Aorta (tissue), 5 donors: ENCODE results near the gene CLEC2L. TPM values are rescaled to one million over a fixed set of nuclear protein-coding genes. Genes with fewer than 3 reads are reported as not detected.
A peak's percentile ranks its signal among the peaks of the same experiment; 100 is the strongest.

Experiments
- ATAC-seq: fragments of 200-7000 bp; cut with Tn5 transposase; one replicate; pipeline ENCODE4 v1.9.1; 2022; ENCODE audit warnings: moderate library complexity; ENCODE audit not compliant: low FRiP score
- DNase-seq, 2 donors: peaks; one replicate each; pipeline ENCODE4 v3.0.0-alpha.2; 2020
- H3K27ac ChIP-seq, 2 donors: one replicate each; pipeline ENCODE4 v1.5.1; 2013; ENCODE audit warnings: low read length in 2 of 2, mild to moderate bottlenecking in 2 of 2, moderate library complexity in 2 of 2, control low read depth in 1 of 2, inconsistent platforms in 1 of 2, low read depth in 1 of 2
- H3K27me3 ChIP-seq, 2 donors: one replicate each; pipeline ENCODE4 v1.6.1; 2013; ENCODE audit warnings: control low read depth in 1 of 2, low read length in 1 of 2, mild to moderate bottlenecking in 1 of 2, moderate library complexity in 1 of 2; ENCODE audit not compliant: insufficient read depth in 2 of 2, control insufficient read depth in 1 of 2
- H3K36me3 ChIP-seq, 2 donors: one replicate each; pipeline ENCODE4 v1.6.1; 2013; ENCODE audit warnings: control low read depth in 1 of 2, low read length in 1 of 2, mild to moderate bottlenecking in 1 of 2; ENCODE audit not compliant: insufficient read depth in 2 of 2, control insufficient read depth in 1 of 2
- H3K4me1 ChIP-seq, 2 donors: one replicate each; pipeline ENCODE4 v1.6.1; 2013; ENCODE audit warnings: low read length in 2 of 2, control low read depth in 1 of 2, mild to moderate bottlenecking in 1 of 2, moderate library complexity in 1 of 2; ENCODE audit not compliant: insufficient read depth in 2 of 2, control insufficient read depth in 1 of 2
- H3K4me3 ChIP-seq, 2 donors: one replicate each; pipeline ENCODE4 v1.5.1; 2013; ENCODE audit warnings: low read length in 2 of 2, control low read depth in 1 of 2, mild to moderate bottlenecking in 1 of 2
- H3K9me3 ChIP-seq: one replicate; pipeline ENCODE4 v1.6.1; 2013; ENCODE audit warnings: mild to moderate bottlenecking, low read length; ENCODE audit not compliant: control insufficient read depth
- WGBS, 2 donors: extraction: QIAGEN DNeasy Blood & Tissue Kit; methylation state at CpG; one replicate each; pipeline ENCODE4 v1.1.7; 2013; 5-methylcytosine and 5-hydroxymethylcytosine counted together
- intact Hi-C, 2 donors: fragments of 100-400 bp; cut with DNase I; formaldehyde crosslinking; loops; one replicate each; pipeline versions ENCODE4 v1.14.2 to v1.15.0; 2022
- polyA plus RNA-seq, 2 donors: library from polyadenylated mRNA; stranded (reverse); fragments of 200-250 nt; gene quantifications; one replicate each; pipeline ENCODE4 v1.2.3, GENCODE V29; 2013
- total RNA-seq, 2 donors: library from RNA; stranded (reverse); fragmentation: NEBNext Ultra II Directional; extraction: Animal tissue kit (Norgen Biotek cat#: 25700); gene quantifications; one replicate each; pipeline ENCODE4 v1.2.1, GENCODE V29; 2021
- donor health status: healthy with polysubstance abuse.
- donor health status: Bipolar disorder and iron deficiency.
- donor health status: DM: no; HTN: no; CAD: no.
- donor health status: DM: no; HTN: no; CAD: no.
- donor health status: DM: yes; HTN: yes; CAD: no.

CLEC2L gene
- total and polyA plus RNA-seq, 4 donors, result not detected

DNA sequence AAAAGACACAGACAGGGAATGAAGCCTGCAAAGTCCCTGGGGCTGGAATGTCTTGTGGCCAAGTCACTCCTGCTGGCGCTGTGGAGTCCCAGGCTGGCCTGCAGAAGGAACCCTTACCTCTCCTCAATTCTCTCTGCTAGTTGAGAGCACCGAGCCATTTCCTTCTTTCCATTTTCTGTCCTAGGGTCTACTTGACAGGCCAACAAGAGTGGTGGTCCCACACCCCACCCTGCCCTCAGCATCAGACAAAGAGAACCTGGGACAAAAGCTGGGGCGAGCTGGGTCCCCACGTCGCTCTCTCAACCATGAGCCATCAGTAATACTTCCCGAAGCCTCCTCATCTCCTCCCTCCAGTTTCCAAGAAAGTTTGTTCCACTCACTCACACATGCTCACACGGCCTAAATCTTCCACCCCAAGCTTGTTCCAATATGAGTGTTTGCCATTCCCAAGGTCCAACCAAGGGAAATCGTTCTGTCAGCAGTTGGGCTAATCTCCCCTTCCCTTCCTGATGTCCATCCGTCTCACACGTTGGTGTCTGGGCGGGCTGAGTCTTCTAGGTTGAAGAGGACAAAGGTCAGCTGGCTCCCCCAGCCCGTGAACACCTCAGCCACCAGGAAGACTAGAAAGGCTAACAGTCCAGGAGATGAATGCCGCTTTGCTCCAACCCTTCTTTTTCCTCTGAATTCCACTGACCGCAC is 44.3 kb downstream of the CLEC2L start:
- Histone ChIP-seq H3K27me3 (no peaks in the 10 kb centered on the region), H3K4me3 (no peak overlapping the region), H3K9me3 (no peaks in the 10 kb centered on the region), H3K36me3 (peaks cover 0 to 2% of the 10 kb centered on the region in 2 donors), H3K27ac (no peak overlapping the region), H3K4me1 (no peaks in the 10 kb centered on the region)
- 79 to 90% methylated on average over 14 of the region's 14 CpGs for WGBS, 2 donors
- ATAC-seq, result no peak
- intact Hi-C loops, result no loop called here
- peak in 1 of 2 donors; percentile 68 for DNase-seq

DNA sequence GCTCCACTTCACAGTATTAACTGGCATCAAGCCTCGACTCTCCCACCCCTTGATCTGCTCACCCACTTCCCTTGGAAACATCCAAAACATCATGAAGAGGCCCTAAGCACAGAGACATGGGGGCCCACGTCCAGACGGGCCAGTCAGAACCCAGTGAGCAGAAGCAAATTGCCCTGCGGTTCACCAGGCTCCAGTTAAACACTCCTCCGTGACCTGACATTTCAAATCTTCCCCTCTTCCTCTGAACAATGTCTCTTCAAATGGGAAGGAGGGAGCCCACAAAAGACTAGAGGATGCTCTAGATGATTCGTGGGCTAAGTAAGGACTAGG is 44.8 kb downstream of the CLEC2L start:
- Histone ChIP-seq H3K27me3 (no peaks in the 10 kb centered on the region), H3K36me3 (peaks cover 0 to 6% of the 10 kb centered on the region in 2 donors), H3K4me1 (no peaks in the 10 kb centered on the region), H3K4me3 (no peak overlapping the region), H3K27ac (no peak overlapping the region), H3K9me3 (no peaks in the 10 kb centered on the region)
- intact Hi-C loops, result no loop called here
- WGBS, 2 donors, result 87 to 89% methylated on average over 6 of the region's 6 CpGs
- ATAC-seq (no peak), DNase-seq (no peak)

DNA sequence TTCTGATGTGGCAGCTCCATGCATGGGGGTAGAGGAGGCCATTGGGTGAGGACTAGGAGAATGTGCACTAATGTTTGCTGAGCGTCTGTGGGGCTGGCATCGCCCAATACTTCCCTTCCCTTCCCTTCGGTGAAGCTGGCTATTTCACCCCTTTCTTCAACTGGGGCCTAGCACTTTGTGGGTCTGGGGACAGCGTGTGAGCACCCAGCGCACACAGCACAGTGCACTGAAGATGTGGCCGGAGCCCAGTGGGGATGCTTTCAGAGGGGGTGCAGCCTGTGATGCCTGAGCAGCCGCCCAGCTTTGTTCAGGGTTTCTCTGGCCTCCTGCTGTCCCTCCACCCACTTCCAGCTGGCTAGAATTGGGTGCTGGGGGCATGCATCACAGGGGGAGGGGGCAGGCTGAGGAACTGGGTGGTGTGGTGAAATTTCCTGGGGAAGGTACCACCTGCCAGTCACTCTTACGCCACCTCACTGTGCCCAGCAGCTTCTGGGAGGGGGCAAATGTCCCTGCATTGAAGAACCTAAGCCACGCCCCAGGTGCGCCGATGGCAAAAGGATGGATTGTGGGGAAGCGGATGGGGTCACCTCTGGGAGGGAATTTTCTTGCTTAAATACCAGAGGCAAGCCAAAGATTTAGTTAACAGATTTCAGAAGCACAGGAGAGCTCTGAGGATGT is 45.5 kb downstream of the CLEC2L start:
- intact Hi-C loops, result no loop called here
- no peak overlapping the region for H3K4me3 ChIP-seq
- H3K36me3 ChIP-seq, result peaks cover 0 to 6% of the 10 kb centered on the region in 2 donors
- H3K4me1 ChIP-seq, result no peaks in the 10 kb centered on the region
- no peak overlapping the region for H3K27ac ChIP-seq
- DNase-seq (peak in 1 of 2 donors; percentile 61), ATAC-seq (no peak)
- H3K9me3 ChIP-seq, result no peaks in the 10 kb centered on the region
- H3K27me3 ChIP-seq, result no peaks in the 10 kb centered on the region
- 89 to 97% methylated on average over 12 of the region's 12 CpGs for WGBS, 2 donors

DNA sequence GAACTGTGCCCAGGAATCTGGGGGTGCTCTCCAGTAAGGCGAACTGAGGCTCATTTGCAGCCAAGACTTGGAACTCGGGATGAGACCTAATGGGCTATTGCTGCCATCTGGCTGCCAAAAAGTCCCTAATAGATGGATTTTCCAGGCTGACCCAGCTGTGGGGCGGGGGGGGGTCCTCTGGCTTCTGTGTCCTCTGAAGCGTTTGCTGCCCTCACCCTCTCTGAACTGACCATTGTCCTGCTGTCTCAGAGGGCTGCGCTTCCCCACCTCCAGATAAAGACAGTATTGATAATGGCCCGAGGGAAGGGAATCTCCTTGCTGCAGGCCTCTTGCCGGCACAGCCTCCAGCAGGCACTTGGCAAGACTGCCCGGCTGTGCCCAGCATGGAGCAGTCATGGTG is 46.6 kb downstream of the CLEC2L start:
- H3K36me3 ChIP-seq, result peaks cover 3 to 6% of the 10 kb centered on the region in 2 donors
- 61 to 72% methylated on average over 8 of the region's 8 CpGs for WGBS, 2 donors

DNA sequence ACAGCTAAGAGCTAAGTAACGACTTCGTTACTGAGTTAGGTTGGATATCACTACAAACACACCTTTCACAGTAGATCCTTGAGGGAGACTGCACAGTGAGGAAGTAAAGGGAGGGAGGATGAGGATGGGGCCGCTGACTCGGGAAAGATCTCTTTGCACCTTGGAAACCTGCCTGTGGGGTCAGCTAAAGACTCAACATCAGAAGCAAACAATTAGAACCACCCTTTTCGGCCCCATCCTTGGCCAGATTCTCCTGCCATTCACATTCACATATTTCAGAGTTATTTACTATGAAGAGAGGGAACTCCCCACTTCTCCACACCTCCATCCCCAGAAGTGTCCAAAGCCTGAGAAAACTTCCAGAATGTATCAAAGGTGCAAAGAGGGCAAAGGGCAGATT is 47.1 kb downstream of the CLEC2L start:
- Histone ChIP-seq H3K27ac (no peak overlapping the region), H3K4me3 (no peak overlapping the region), H3K9me3 (no peaks in the 10 kb centered on the region), H3K36me3 (peaks cover 3 to 6% of the 10 kb centered on the region in 2 donors), H3K4me1 (no peaks in the 10 kb centered on the region), H3K27me3 (no peaks in the 10 kb centered on the region)
- whole genome bisulfite sequencing, 2 donors, result 86 to 89% methylated on average over 5 of the region's 5 CpGs
- intact Hi-C loops, result no loop called here
- ATAC-seq (no peak), DNase-seq (no peak)

More for the DNA sequence above, 46.6 kb downstream of the CLEC2L start:
- ATAC-seq (no peak), DNase-seq (no peak)
- no peaks in the 10 kb centered on the region for H3K27me3 ChIP-seq
- intact Hi-C loops, result no loop called here
- H3K4me3 ChIP-seq, result no peak overlapping the region
- H3K27ac ChIP-seq, result no peak overlapping the region
- H3K4me1 ChIP-seq, result no peaks in the 10 kb centered on the region
- H3K9me3 ChIP-seq, result no peaks in the 10 kb centered on the region

DNA sequence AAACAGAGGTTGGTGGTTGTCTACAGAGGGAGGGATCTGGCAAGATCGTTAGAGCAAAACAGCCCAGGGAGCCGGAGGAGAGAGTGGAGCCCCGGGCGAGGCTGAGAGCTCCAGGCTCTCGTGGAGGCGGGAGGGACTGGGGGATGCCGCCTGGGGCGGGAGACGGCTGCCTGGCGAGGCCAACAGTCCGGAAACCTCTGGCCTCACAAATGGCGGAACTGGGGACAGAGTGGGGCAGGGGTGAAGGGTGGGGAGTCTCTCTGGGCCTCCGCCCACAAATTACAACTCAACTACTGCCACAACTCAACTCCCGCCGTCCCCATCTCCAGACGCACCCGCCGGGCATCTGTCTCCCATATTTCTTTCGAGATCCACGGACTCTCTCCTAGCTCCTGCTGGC is 47.7 kb downstream of the CLEC2L start:
- Histone ChIP-seq H3K27me3 (no peaks in the 10 kb centered on the region), H3K4me3 (no peak overlapping the region), H3K4me1 (no peaks in the 10 kb centered on the region), H3K36me3 (peaks cover 3 to 7% of the 10 kb centered on the region in 2 donors), H3K27ac (no peak overlapping the region), H3K9me3 (no peaks in the 10 kb centered on the region)
- ATAC-seq (no peak), DNase-seq (peak in 1 of 2 donors; percentile 57)
- WGBS, 2 donors, result 84 to 86% methylated on average over 20 of the region's 20 CpGs
- intact Hi-C loops, result no loop called here

DNA sequence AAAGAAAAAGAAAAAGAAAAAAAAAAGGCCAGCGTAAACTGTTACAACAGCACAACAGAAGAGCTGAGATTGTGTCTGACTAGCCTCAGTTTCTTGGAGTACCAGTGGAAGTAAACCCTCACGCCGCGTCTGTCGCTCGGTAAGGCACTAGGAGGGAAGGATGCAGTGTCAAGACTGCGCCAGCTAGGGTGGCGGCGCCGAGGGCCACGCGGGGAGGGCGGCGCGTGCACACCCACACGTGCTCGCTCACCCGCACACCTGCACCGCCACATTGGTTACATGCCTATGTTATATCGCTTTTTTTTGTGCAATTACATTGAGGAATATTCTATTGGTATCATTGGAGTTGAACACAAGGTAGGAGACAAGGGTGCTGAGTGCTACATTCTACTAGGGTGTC is 48.2 kb downstream of the CLEC2L start:
- peaks cover 3 to 8% of the 10 kb centered on the region in 2 donors for H3K36me3 ChIP-seq
- intact Hi-C loops, result no loop called here

DNA sequence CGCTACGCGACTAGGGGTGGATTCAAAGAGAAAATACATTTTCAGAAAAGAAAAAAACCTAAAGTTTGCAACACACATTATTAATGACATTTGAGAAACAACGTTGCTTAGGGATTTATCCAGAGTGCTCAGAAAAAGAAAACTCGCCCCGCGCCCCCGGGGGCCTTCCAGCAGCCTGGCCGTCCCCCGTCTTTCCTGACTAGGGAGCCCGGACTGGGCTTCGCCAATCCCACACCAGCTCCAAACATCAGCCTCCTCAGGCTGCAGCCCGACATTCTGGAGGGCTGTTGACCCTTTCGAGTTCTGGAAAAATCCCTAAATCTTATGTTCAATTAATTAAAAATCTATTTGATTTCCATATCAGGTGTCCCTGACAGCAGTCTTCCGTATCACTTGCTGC is 48.6 kb downstream of the CLEC2L start:
- Histone ChIP-seq H3K9me3 (no peaks in the 10 kb centered on the region), H3K4me3 (no peak overlapping the region), H3K36me3 (peaks cover 3 to 9% of the 10 kb centered on the region in 2 donors), H3K27me3 (no peaks in the 10 kb centered on the region), H3K4me1 (no peaks in the 10 kb centered on the region), H3K27ac (no peak overlapping the region)
- DNase-seq, result no peak
- 94 to 95% methylated on average over 15 of the region's 15 CpGs for WGBS, 2 donors
- no peak for ATAC-seq
- intact Hi-C loops, result no loop called here

More for the DNA sequence above, 48.2 kb downstream of the CLEC2L start:
- Histone ChIP-seq H3K27ac (no peak overlapping the region), H3K4me1 (no peaks in the 10 kb centered on the region), H3K27me3 (no peaks in the 10 kb centered on the region), H3K4me3 (no peak overlapping the region), H3K9me3 (no peaks in the 10 kb centered on the region)
- 96 to 97% methylated on average over 20 of the region's 20 CpGs for WGBS, 2 donors
- no peak for ATAC-seq
- peak in 1 of 2 donors; percentile 52 for DNase-seq
